VCaP (cell line): ENCODE results near the gene AMH.

Experiments used
- H3K27ac ChIP-seq: fragments of 450-650 bp; 2 replicates; pipeline ENCODE4 v1.5.1; 2017
- TF ChIP-seq, protein P1 (sequence below): fragments of 450-650 bp; conservative IDR thresholded peaks from 2 replicates; pipeline ENCODE4 v1.5.1; 2017; ENCODE audit warnings: mild to moderate bottlenecking, moderate library complexity

Gene AMH

GRCh38 chr19:2266183-2266993 is 17.3 kb downstream of the AMH start:
- TF ChIP-seq, protein P1, sequence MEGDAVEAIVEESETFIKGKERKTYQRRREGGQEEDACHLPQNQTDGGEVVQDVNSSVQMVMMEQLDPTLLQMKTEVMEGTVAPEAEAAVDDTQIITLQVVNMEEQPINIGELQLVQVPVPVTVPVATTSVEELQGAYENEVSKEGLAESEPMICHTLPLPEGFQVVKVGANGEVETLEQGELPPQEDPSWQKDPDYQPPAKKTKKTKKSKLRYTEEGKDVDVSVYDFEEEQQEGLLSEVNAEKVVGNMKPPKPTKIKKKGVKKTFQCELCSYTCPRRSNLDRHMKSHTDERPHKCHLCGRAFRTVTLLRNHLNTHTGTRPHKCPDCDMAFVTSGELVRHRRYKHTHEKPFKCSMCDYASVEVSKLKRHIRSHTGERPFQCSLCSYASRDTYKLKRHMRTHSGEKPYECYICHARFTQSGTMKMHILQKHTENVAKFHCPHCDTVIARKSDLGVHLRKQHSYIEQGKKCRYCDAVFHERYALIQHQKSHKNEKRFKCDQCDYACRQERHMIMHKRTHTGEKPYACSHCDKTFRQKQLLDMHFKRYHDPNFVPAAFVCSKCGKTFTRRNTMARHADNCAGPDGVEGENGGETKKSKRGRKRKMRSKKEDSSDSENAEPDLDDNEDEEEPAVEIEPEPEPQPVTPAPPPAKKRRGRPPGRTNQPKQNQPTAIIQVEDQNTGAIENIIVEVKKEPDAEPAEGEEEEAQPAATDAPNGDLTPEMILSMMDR = no peak
- peak overlapping the region; percentile 59 for H3K27ac ChIP-seq

DNA sequence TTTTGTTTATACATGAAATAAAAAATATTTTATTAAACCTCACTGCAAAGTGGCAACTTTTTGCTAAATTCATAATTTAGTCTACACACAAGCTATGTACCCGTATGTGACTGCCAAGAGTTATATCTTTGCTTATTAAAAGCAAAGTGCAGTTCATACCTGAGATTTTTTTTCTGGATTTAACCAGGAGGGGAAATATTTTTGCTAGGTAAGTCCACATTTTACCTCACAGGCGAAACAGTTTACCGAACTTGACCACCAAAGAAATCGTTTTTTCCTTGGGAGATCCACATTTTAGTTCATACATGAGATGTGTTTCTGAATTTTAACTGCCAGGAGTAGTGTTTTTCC is 19.3 kb downstream of the AMH start:
- TF ChIP-seq, protein P1 = no peak
- peak overlapping the region; percentile 91 for H3K27ac ChIP-seq

- peak overlapping the region; percentile 91 for H3K27ac ChIP-seq
- TF ChIP-seq, protein P1 = no peak
Observed at GRCh38 chr19:2268861-2269243, 19.7 kb downstream of the AMH start.

DNA sequence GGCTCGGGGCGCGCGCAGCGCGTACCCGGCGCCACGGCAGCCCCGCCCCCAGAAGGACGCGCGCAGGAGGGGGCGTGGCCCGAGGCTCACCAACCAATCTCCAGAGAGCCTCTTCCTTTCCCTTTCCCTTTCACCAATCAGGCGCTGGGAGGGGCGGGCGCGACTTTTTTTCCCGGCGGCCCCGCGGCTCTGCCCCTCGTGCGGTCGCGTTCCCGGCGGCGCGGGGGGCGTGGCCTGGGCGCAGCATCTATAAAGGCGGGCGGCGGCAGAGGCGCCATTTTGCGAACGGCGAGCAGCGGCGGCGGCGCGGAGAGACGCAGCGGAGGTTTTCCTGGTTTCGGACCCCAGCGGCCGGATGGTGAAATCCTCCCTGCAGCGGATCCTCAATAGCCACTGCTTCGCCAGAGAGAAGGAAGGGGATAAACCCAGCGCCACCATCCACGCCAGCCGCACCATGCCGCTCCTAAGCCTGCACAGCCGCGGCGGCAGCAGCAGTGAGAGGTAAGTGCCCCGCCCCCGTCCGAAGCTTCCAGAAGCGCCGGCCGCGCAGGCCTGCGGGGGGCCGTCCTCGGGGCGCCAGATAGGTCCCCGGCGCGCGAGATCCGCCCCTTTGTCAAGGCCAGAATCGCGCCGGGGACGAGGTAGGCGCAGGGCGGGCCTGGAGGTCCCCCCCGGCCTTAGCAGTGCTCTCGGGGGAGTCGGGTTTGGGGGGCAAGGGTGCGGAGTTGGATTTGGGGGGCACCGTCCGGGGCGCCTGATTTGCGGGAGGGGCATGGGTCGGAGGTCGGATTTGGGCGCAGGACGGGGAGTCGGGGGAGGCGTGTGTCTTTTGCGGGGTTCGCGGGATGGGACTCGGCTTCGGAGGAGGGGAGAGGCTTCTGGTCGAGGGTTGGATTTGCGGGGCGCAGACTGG is 20.4 kb downstream of the AMH start:
- H3K27ac ChIP-seq = peak overlapping the region; percentile 91
- TF ChIP-seq, protein P1 = no peak; the same call in 1 of the 2 replicates

GRCh38 chr19:2270157-2270422 is 21.0 kb downstream of the AMH start:
- peak overlapping the region; percentile 91 for H3K27ac ChIP-seq
- TF ChIP-seq, protein P1 = no peak

- TF ChIP-seq, protein P1 = no peak
- H3K27ac ChIP-seq = peak overlapping the region; percentile 91
Observed at GRCh38 chr19:2270423-2271233, 21.5 kb downstream of the AMH start.
